ENCODE results near the gene IRX4. TPM values are rescaled to one million over a fixed set of nuclear protein-coding genes. Genes with fewer than 3 reads are reported as not detected.

The IRX4 gene
- total RNA-seq, 2 experiments from 2014 or later: not detected

DNA sequence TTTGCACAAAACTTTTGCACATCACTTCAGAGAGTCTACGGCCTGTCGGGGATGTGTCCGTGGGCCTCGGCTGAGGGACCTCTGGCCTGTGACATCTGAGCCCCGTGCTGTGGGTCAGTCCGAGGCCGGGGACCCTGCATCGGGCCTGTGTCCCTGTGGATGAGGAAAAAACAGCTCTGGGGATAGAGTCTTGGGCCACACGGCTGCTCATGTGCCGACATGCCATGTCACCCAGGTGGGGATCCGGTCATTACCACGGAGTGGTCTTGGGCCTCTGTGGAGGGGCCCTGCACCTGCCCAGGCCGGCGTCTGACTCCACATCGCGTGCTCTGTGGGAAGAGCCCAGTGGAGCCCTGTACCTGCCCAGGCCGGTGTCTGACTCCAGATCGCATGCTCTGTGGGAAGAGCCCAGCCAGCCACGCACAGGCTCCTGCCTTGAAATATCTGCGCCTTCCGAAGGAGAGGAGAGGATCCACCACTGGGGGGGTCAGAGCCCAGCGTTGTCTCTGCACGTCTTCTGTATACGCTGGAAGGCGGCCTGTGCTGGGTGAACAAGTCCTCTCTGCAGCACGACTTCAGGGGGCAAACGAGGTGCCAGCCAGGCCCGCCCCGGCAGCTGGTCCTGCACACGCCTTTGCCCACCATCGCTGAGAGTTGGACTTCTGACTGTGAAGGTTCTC, 27.5 kb upstream of the IRX4 start:
- peaks cover 8% of the 10 kb centered on the region for H3K9me3 Mint-ChIP-seq
- CTCF ChIA-PET: no interaction called here
- DNase-seq: no peak
- no peaks in the 10 kb centered on the region for H3K4me1 Mint-ChIP-seq (ENCODE audit: low read depth)
- H3K36me3 Mint-ChIP-seq (ENCODE audit: low read depth): no peaks in the 10 kb centered on the region
- no peak overlapping the region for H3K27ac Mint-ChIP-seq
- intact Hi-C loops (cut with micrococcal nuclease): no loop called here
- H3K4me3 Mint-ChIP-seq: no peak overlapping the region
- H3K27me3 Mint-ChIP-seq (ENCODE audit: low read depth): peaks cover 4% of the 10 kb centered on the region

DNA sequence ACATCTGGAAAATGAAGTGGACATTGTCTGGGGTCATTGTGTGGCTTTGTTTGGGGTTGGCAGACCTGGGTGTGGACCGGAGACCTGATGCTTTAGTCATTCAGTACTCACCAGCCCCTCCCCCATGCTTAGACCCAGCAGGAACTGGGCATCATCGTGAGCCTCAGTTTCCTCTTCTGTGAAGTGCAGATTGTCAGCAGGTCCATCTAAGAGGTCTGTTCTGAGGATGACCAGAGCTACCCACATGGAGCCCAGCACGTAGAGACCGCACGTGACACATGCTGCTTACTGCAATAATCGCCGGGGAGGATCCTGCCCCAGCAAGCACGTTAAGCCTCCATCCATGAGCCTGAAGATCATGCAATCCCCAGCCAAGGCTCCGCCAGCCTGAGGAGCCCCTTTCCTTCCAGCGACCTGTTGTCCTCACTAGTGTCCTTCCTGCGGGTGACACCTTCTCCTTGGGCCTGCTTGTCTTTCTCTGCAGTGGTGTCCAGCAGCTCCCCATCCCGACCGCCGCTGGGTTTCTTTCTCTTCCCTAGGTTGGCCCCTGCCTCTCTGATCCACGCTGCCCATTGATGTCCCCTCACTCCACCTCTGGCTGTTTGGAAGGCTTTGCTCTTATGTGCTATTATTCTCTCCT, 26.7 kb upstream of the IRX4 start:
- CTCF ChIA-PET: no interaction called here
- Mint-ChIP-seq H3K36me3 (ENCODE audit: low read depth) (no peaks in the 10 kb centered on the region), H3K27ac (no peak overlapping the region), H3K9me3 (peaks cover 3% of the 10 kb centered on the region), H3K4me1 (ENCODE audit: low read depth) (no peaks in the 10 kb centered on the region), H3K4me3 (no peak overlapping the region), H3K27me3 (ENCODE audit: low read depth) (peaks cover 6% of the 10 kb centered on the region)
- intact Hi-C loops (cut with micrococcal nuclease): no loop called here
- DNase-seq: no peak

DNA sequence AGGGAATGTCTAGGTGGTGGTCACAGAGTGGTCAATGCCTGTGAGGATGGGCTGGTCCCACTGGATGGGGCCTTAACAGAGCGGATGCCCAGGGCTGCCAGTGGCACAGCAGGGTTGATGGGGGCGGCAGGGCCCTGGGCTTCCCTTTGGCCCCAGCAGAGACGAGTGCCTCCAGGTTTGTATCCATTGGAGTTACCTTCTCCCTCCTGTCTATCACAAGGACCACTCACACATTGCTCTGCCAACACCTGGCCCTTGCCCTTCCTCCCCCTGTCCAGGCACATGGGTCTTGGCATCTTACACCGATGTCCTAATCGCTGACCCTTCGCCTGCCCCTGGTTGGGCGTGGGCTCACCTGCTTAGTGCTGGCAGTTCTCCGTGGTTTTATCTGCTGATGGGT, 26.2 kb upstream of the IRX4 start:
- Mint-ChIP-seq H3K27ac (no peak overlapping the region), H3K4me3 (no peak overlapping the region), H3K27me3 (ENCODE audit: low read depth) (peaks cover 12% of the 10 kb centered on the region), H3K9me3 (peaks cover 4% of the 10 kb centered on the region), H3K4me1 (ENCODE audit: low read depth) (no peaks in the 10 kb centered on the region), H3K36me3 (ENCODE audit: low read depth) (no peaks in the 10 kb centered on the region)
- intact Hi-C loops (cut with micrococcal nuclease): no loop called here
- DNase-seq: no peak
- CTCF ChIA-PET: no interaction called here

DNA sequence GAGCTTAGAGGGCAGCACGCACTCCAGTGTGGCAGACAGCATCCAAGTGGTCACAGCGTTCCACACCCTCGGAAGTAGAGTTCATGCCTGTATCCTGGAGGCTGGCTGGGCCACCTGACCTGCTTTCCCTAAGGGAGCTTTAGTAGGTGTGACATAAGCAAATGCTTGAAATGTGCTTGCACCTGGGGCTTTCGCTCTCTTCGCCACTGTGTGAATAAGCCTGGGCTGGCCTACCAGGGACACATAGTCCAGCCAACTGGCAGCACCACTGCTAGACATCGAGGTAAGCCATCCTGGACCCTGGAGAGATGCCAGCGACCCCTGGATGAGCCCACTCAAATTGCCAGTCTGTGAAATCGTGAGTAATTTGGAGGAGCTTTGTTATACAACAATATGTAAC, 24.9 kb upstream of the IRX4 start:
- Mint-ChIP-seq H3K4me3 (no peak overlapping the region), H3K27me3 (ENCODE audit: low read depth) (peaks cover 16% of the 10 kb centered on the region), H3K36me3 (ENCODE audit: low read depth) (no peaks in the 10 kb centered on the region), H3K9me3 (peaks cover 5% of the 10 kb centered on the region), H3K27ac (no peak overlapping the region), H3K4me1 (ENCODE audit: low read depth) (no peaks in the 10 kb centered on the region)
- no peak for DNase-seq
- CTCF ChIA-PET: no interaction called here
- intact Hi-C loops (cut with micrococcal nuclease): no loop called here

DNA sequence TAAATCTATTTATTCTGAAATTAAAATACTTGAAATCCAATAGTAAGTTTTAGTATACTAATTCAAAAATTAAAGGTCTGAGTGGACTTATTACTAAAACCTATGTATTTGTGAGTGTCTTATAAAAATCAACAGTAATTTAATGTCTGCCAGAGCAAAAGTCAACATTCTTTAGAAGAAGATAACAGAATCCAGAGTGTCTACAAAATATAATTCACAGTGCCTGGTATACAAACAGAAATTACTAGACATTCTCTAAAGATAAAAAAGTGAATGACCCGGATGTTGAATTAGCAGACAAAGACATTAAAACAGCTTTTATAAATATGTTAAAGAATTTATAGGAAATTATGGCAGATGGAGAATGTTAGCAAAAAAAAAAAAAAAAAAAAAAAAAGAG, 22.4 kb upstream of the IRX4 start:
- no peaks in the 10 kb centered on the region for H3K36me3 Mint-ChIP-seq (ENCODE audit: low read depth)
- DNase-seq: no peak
- peaks cover 24% of the 10 kb centered on the region for H3K27me3 Mint-ChIP-seq (ENCODE audit: low read depth)
- no peaks in the 10 kb centered on the region for H3K4me1 Mint-ChIP-seq (ENCODE audit: low read depth)
- no peak overlapping the region for H3K4me3 Mint-ChIP-seq
- CTCF ChIA-PET: no interaction called here
- intact Hi-C loops (cut with micrococcal nuclease): no loop called here
- no peak overlapping the region for H3K27ac Mint-ChIP-seq
- H3K9me3 Mint-ChIP-seq: peaks cover 5% of the 10 kb centered on the region

DNA sequence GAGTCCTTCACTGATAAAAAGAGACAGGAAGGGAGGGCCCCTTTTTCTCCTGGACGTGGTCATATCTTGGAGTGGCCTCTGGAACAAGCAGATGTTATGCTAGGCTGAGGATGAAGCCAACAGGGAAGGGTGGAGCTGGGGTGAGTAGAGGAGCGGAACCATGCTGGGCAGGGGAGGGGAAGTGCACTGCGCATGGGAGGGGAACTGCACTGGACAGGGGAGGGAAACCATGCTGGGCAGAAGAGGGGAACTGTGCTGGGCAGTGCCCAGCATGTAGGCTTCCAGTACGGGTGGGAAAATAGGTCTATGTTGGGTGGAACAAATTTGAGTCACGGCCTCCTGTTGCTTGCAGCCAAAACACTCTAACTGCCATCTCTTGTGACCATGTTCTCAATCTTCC, 19.3 kb upstream of the IRX4 start:
- H3K27me3 Mint-ChIP-seq (ENCODE audit: low read depth): peaks cover 27% of the 10 kb centered on the region
- intact Hi-C loops (cut with micrococcal nuclease): no loop called here
- CTCF ChIA-PET: no interaction called here
- H3K27ac Mint-ChIP-seq: no peak overlapping the region
- H3K4me1 Mint-ChIP-seq (ENCODE audit: low read depth): no peaks in the 10 kb centered on the region
- H3K4me3 Mint-ChIP-seq: no peak overlapping the region
- no peaks in the 10 kb centered on the region for H3K36me3 Mint-ChIP-seq (ENCODE audit: low read depth)
- peaks cover 5% of the 10 kb centered on the region for H3K9me3 Mint-ChIP-seq
- DNase-seq: no peak

DNA sequence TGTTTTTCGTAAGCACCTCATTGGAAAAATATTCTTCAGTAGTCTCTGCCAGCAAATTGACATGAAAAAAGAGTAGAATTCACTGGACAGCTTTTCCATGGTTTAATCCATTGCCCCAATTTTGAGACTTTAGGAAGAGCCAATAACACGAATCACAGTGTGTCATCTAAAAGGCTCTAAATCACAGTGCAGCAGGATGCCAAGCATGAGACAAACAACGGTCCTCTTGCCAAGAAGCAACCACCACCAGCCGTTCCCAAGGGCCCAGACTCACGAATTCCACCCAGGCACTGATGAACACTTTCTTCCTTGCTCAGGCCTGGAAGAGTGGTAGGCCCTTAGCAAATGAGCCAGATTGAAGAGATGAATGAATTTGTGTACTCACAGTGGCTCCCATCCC, 18.3 kb upstream of the IRX4 start:
- Mint-ChIP-seq H3K36me3 (ENCODE audit: low read depth) (no peaks in the 10 kb centered on the region), H3K9me3 (peaks cover 5% of the 10 kb centered on the region), H3K27ac (no peak overlapping the region), H3K4me1 (ENCODE audit: low read depth) (no peaks in the 10 kb centered on the region), H3K27me3 (ENCODE audit: low read depth) (peaks cover 30% of the 10 kb centered on the region), H3K4me3 (no peak overlapping the region)
- CTCF ChIA-PET: no interaction called here
- intact Hi-C loops (cut with micrococcal nuclease): no loop called here
- DNase-seq: no peak

DNA sequence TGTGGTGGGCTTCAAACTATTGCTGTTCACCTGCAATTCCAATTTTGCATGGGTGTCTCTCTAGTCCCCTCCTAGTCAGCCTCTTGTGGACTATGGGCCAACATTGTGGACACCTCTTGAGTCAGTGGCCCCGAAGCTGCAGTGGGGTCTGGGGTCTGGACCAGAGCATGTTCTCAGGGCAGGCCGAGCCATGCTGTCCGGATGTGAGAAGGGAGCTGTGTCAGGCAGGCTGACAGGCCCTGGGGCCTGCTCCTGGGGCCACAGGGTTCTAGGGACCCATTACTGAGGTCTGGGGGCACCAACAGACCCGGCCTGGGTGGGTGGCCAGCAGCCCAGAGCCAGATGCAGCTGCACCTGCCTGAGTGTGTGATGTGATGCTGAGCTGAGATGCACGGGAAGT, 16.5 kb upstream of the IRX4 start:
- intact Hi-C loops (cut with micrococcal nuclease): no loop called here
- Mint-ChIP-seq H3K27ac (no peak overlapping the region), H3K36me3 (ENCODE audit: low read depth) (no peaks in the 10 kb centered on the region), H3K4me3 (no peak overlapping the region), H3K9me3 (peaks cover 2% of the 10 kb centered on the region), H3K4me1 (ENCODE audit: low read depth) (no peaks in the 10 kb centered on the region), H3K27me3 (ENCODE audit: low read depth) (peaks cover 24% of the 10 kb centered on the region)
- no peak for DNase-seq
- CTCF ChIA-PET: no interaction called here

DNA sequence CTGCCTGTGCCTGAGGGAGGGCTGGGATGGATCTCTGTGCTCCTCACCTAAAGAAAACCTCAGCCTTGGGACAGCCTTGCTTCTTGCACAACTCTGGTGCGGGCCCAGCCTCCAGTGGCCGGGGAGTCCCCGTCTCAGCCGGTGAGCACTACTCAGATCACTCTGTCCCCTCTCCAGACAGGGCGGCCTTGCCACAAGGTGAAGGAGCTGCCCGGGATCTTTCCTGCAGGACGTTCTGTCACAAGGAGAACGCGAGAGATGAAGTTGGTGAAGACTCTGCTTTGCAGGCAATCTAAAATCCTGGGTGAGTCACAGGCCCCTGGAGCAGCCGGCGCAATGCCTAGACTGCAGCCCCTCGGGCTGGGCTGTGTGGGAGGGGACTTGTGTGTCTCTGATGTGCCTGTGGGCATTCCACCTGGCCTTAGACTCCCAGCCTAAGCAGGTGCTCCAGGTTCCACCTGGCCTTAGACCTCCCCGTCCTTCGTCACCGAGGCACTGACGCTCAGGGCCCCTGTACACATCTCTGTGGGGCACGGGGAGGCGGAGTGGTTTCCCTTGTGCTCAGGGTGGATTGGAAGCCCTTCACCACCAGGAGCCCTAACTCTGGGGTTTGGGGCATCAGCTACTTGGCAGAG, 15.2 kb upstream of the IRX4 start:
- Mint-ChIP-seq H3K27ac (no peak overlapping the region), H3K9me3 (no peaks in the 10 kb centered on the region), H3K36me3 (ENCODE audit: low read depth) (no peaks in the 10 kb centered on the region), H3K4me1 (ENCODE audit: low read depth) (no peaks in the 10 kb centered on the region), H3K27me3 (ENCODE audit: low read depth) (peaks cover 17% of the 10 kb centered on the region), H3K4me3 (no peak overlapping the region)
- intact Hi-C loops (cut with micrococcal nuclease): no loop called here
- CTCF ChIA-PET: no interaction called here
- no peak for DNase-seq

DNA sequence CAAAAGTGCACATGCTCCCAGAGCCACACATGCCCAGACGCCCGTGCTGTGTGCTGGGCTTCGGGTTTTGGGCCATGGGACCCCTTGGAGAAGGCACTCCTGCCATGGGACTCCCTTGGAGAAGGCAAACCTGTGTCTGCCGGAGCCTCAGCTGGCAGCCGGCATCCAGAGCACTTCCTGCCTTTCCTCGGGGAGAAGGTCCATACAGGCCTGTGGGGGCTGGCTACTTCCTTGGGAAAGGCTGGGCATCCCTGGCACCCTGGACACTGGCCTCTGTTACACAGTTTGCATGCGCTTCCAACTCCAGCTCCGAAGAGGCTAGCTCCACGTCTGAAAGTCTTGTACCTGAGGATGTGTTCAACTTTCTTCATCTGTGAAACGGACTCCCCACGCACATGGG, 14.7 kb upstream of the IRX4 start:
- H3K9me3 Mint-ChIP-seq: no peaks in the 10 kb centered on the region
- H3K4me3 Mint-ChIP-seq: no peak overlapping the region
- no peaks in the 10 kb centered on the region for H3K36me3 Mint-ChIP-seq (ENCODE audit: low read depth)
- intact Hi-C loops (cut with micrococcal nuclease): no loop called here
- DNase-seq: no peak
- CTCF ChIA-PET: no interaction called here
- no peaks in the 10 kb centered on the region for H3K4me1 Mint-ChIP-seq (ENCODE audit: low read depth)
- H3K27ac Mint-ChIP-seq: no peak overlapping the region
- peaks cover 16% of the 10 kb centered on the region for H3K27me3 Mint-ChIP-seq (ENCODE audit: low read depth)

DNA sequence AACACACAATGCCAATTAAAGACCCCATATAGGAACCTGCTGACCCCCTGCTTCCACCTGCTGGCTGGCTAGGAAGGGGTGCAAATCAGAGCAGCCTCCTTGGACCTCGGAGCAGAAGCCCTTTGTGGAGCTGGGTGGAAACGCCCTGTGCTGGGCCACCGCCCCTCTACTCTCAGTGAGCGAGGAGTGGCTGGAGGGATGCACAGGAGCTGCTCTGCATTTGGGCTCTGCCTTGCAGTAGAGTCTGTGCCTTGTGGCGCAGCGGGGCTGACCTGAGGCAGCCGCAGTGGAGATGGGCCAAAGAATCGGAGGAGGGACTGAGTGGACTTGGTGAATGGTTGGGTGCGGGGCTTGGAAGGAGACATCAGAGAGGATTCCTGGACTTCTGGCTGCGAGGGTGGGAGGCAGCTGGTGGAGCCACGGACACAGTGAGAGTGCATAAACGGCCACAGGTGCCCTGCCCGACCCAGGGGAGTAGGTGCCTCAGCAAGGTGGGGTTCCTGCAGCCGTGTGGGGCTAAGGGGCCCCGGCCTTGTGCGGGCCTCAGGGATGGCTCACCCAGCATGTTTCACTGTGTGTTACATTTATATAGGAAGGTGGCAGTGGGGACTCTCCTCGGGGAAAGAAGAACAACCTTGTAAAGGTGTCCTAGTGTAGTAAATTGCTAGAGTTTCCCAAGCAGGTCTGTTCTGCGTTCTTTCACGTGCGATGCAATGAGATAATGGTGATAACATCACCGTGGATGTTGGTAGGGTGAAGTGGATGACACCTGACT, 14.1 kb upstream of the IRX4 start:
- Mint-ChIP-seq H3K27me3 (ENCODE audit: low read depth) (peaks cover 14% of the 10 kb centered on the region), H3K27ac (no peak overlapping the region), H3K9me3 (no peaks in the 10 kb centered on the region), H3K4me3 (no peak overlapping the region), H3K36me3 (ENCODE audit: low read depth) (no peaks in the 10 kb centered on the region), H3K4me1 (ENCODE audit: low read depth) (no peaks in the 10 kb centered on the region)
- intact Hi-C loops (cut with micrococcal nuclease): no loop called here
- no peak for DNase-seq
- CTCF ChIA-PET: no interaction called here

DNA sequence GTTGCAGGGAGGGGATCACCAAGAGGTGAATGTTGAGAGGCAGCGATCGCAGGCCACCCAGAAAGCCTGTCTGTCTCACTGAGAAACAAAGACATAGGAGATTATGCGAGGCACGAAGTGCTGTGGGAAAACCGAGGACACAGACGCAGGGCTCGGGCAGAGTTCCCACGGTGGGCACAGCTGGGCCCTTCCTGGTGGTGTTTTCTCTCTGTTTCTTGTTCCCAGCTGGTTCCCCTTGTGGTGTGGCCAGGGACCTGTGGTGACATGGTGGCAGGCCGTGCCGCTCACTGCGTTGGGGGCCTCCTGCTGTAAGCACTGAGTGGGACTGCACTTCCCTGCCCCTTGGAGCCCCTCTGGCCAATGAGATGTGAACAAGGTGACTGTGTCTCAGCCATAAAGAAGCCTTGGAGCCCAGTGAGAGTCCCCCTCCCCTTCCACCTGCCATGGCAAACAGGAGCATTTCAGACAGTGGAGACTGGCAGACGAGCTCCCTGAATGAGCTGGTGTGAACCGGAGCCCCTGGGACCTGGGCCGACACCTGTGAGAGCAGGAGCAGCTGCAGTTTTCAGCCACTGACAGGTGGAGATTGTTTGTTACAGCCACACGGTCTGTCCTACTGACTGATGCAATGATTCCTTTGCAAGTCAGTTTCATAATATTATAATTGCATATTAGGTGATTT, 13.2 kb upstream of the IRX4 start:
- Mint-ChIP-seq H3K36me3 (ENCODE audit: low read depth) (no peaks in the 10 kb centered on the region), H3K27ac (no peak overlapping the region), H3K4me3 (no peak overlapping the region), H3K27me3 (ENCODE audit: low read depth) (peaks cover 9% of the 10 kb centered on the region), H3K9me3 (no peaks in the 10 kb centered on the region), H3K4me1 (ENCODE audit: low read depth) (no peaks in the 10 kb centered on the region)
- DNase-seq: no peak
- CTCF ChIA-PET: no interaction called here
- intact Hi-C loops (cut with micrococcal nuclease): no loop called here

Measured in activated naive CD4-positive, alpha-beta T cell treated with anti-CD3 and anti-CD28 coated beads for 36 hours (primary cell).